Duodenal mucosa (tissue), 2 donors: ENCODE data around the gene CTXND1.

Experiments
- H3K27ac ChIP-seq: one replicate; pipeline ENCODE4 v1.7.0; 2013; ENCODE audit warnings: low read depth, low read length
- H3K27me3 ChIP-seq, 2 donors: one replicate each; pipeline ENCODE4 v1.7.0; 2013; ENCODE audit warnings: low read length in 2 of 2, control low read depth in 1 of 2; ENCODE audit not compliant: insufficient read depth in 2 of 2, control insufficient read depth in 1 of 2
- H3K36me3 ChIP-seq, 2 donors: one replicate each; pipeline ENCODE4 v1.7.0; 2013; ENCODE audit warnings: low read length in 2 of 2, control low read depth in 1 of 2; ENCODE audit not compliant: insufficient read depth in 2 of 2, control insufficient read depth in 1 of 2
- H3K4me1 ChIP-seq, 2 donors: one replicate each; pipeline ENCODE4 v1.7.0; 2013; ENCODE audit warnings: low read length in 2 of 2, control low read depth in 1 of 2; ENCODE audit not compliant: insufficient read depth in 2 of 2, control insufficient read depth in 1 of 2
- H3K4me3 ChIP-seq, 2 donors: one replicate each; pipeline ENCODE4 v1.7.0; 2013; ENCODE audit warnings: low read length in 2 of 2, low read depth in 1 of 2
- H3K9ac ChIP-seq, 2 donors: one replicate each; pipeline ENCODE4 v1.7.0; 2013; ENCODE audit warnings: low read length in 2 of 2, low read depth in 1 of 2
- H3K9me3 ChIP-seq, 2 donors: one replicate each; pipeline ENCODE4 v1.7.0; 2013; ENCODE audit warnings: low read length in 2 of 2, control low read depth in 1 of 2; ENCODE audit not compliant: control insufficient read depth in 1 of 2

CTXND1 gene

GRCh38 chr15:80202016-80202315 lies 50.0 kb downstream of the CTXND1 start:
- no peaks in the 10 kb centered on the region for H3K36me3 ChIP-seq
- H3K27me3 ChIP-seq, result no peaks in the 10 kb centered on the region
- no peak overlapping the region for H3K4me3 ChIP-seq
- H3K9me3 ChIP-seq, result no peaks in the 10 kb centered on the region
- H3K4me1 ChIP-seq, result no peaks in the 10 kb centered on the region
- H3K27ac ChIP-seq, result no peak overlapping the region
- no peak overlapping the region for H3K9ac ChIP-seq

DNA sequence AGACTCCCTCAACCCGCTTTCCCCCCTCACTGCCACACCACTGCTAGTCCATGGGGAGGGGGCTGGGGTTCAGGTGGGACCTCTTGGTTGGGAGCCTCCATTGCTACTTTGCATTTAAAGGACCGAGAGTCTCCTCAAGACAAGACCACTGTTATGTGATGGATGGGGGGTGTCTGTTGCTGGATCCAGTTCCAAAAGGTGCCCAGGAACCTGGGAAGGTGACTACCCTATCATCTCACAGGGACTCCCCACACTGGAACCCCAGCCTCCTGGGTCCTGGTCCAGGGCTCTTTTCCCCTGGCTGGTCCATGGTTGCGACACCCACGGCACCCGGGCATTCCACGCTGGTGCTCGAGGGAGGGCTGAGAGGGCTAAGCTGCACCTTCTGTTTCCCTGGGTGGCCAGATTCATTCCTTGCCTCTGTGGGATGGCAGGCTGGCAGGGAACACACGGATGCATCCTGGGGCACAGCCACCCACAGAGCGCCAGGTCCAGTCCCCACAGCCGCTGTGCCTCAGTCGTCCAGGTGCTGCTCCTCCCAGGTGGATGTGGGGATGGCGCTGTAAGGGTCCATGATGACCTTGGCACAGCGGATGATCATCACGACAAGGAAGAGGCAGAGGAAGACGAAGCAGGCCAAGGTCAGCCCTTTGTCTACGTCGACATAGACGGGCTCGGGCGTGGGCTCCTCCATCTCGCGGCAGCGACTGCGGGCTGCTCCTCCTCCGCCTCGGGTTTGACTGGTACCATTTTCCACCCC lies 50.6 kb downstream of the CTXND1 start:
- Histone ChIP-seq H3K9me3 (no peaks in the 10 kb centered on the region), H3K27me3 (no peaks in the 10 kb centered on the region), H3K36me3 (no peaks in the 10 kb centered on the region), H3K4me1 (no peaks in the 10 kb centered on the region), H3K9ac (no peak overlapping the region), H3K27ac (no peak overlapping the region), H3K4me3 (no peak overlapping the region)

GRCh38 chr15:80199869-80200268 lies 52.1 kb downstream of the CTXND1 start:
- no peak overlapping the region for H3K4me3 ChIP-seq
- H3K27ac ChIP-seq, result no peak overlapping the region
- no peaks in the 10 kb centered on the region for H3K9me3 ChIP-seq
- H3K27me3 ChIP-seq, result no peaks in the 10 kb centered on the region
- H3K9ac ChIP-seq, result no peak overlapping the region
- H3K36me3 ChIP-seq, result no peaks in the 10 kb centered on the region
- no peaks in the 10 kb centered on the region for H3K4me1 ChIP-seq

- Histone ChIP-seq H3K9me3 (no peaks in the 10 kb centered on the region), H3K27me3 (no peaks in the 10 kb centered on the region), H3K4me1 (no peaks in the 10 kb centered on the region), H3K4me3 (no peak overlapping the region), H3K9ac (no peak overlapping the region), H3K27ac (no peak overlapping the region), H3K36me3 (no peaks in the 10 kb centered on the region)
Observed at GRCh38 chr15:80199366-80199765, 52.6 kb downstream of the CTXND1 start.

DNA sequence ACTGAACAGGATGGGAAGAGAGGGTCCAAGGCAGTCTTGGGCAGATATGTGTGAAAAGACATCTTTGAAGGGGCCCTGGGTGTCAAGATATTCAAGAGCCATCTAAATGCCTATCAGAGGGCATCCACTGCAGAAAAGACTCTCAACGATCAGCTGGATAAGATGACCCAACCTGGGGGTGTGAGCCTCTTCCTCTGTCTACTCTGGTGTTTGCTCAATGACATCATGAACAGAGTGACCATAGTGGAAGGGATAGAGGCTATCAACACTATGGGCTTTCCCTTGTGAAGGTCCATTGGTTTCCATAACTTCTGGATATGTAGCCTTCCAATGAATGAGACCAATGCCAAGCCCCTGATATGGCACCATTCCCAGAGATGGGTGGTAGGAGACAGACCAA lies 57.1 kb downstream of the CTXND1 start:
- Histone ChIP-seq H3K9me3 (no peaks in the 10 kb centered on the region), H3K27me3 (no peaks in the 10 kb centered on the region), H3K9ac (no peak overlapping the region), H3K4me1 (no peaks in the 10 kb centered on the region), H3K4me3 (no peak overlapping the region), H3K27ac (no peak overlapping the region), H3K36me3 (no peaks in the 10 kb centered on the region)

DNA sequence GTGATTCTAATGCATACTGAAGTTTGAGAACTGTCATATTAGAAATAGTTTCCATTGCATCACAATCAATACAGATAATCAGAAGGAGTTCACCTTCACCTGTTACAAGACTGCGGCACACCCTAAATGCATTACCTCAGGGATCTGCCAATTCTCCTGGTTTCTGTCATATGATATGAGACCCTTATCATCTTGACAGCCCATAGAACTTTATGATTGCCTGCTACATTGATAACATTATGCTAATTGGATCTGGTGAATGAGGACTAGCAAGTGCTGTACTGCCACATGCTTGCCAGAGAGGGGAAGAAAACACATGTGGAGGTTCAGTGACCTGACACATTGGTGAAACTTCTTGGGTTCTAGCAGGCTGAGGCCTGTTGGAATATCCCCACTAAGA lies 57.8 kb downstream of the CTXND1 start:
- Histone ChIP-seq H3K9ac (no peak overlapping the region), H3K27ac (no peak overlapping the region), H3K36me3 (no peaks in the 10 kb centered on the region), H3K9me3 (no peaks in the 10 kb centered on the region), H3K27me3 (no peaks in the 10 kb centered on the region), H3K4me3 (no peak overlapping the region), H3K4me1 (no peaks in the 10 kb centered on the region)

GRCh38 chr15:80191897-80192595 lies 60.0 kb downstream of the CTXND1 start:
- Histone ChIP-seq H3K27ac (no peak overlapping the region), H3K27me3 (no peaks in the 10 kb centered on the region), H3K9ac (no peak overlapping the region), H3K4me1 (no peaks in the 10 kb centered on the region), H3K4me3 (no peak overlapping the region), H3K9me3 (no peaks in the 10 kb centered on the region), H3K36me3 (peaks cover 0 to 5% of the 10 kb centered on the region in 2 donors)

DNA sequence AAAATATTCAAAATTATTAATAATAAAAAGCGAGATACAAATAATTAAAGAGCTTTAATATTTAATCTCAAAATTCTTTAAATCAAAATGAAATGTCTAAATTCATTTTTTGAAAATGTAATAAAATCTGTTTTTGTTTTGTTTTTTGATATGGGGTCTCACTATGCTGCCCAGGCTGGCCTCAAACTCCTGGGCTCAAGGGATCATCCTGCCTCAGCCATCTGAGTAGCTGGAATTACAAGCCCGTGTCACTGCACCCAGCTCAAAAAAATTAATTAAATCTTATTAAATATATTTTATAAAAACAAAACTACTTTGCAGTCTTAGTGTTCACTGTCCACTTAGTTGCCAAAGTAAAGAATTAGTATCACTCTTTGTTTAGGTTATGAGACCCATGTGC lies 60.8 kb downstream of the CTXND1 start:
- H3K4me3 ChIP-seq, result no peak overlapping the region
- H3K9ac ChIP-seq, result no peak overlapping the region

DNA sequence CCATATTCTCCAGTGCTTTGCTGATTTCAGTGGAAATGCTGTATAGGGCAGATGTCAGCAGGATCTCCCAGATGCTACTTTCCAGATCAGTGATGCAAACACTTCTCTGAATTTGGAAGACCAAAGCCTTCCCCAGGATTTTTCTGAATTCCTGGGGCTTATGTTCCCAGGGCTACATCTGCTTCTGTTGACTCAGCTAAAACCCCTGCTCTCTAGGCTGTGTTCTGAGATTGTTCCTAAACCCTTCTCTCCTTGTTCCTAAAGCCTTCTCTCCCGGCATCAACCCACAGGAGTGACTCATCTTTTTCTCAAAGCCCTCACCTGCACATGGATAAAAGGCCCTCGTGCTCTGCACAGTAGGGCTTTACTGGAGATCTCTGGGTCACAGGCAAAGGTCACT lies 63.8 kb downstream of the CTXND1 start:
- H3K9me3 ChIP-seq, result no peaks in the 10 kb centered on the region
- peaks cover 0 to 34% of the 10 kb centered on the region in 2 donors for H3K36me3 ChIP-seq
- no peaks in the 10 kb centered on the region for H3K27me3 ChIP-seq
- H3K4me3 ChIP-seq, result no peak overlapping the region
- no peak overlapping the region for H3K27ac ChIP-seq
- no peaks in the 10 kb centered on the region for H3K4me1 ChIP-seq
- H3K9ac ChIP-seq, result no peak overlapping the region

More for the DNA sequence above, 60.8 kb downstream of the CTXND1 start:
- H3K36me3 ChIP-seq, result peaks cover 0 to 12% of the 10 kb centered on the region in 2 donors
- no peaks in the 10 kb centered on the region for H3K9me3 ChIP-seq
- H3K27me3 ChIP-seq, result no peaks in the 10 kb centered on the region
- H3K27ac ChIP-seq, result no peak overlapping the region
- H3K4me1 ChIP-seq, result no peaks in the 10 kb centered on the region

GRCh38 chr15:80186597-80186996 lies 65.4 kb downstream of the CTXND1 start:
- no peaks in the 10 kb centered on the region for H3K27me3 ChIP-seq
- no peaks in the 10 kb centered on the region for H3K9me3 ChIP-seq
- H3K36me3 ChIP-seq, result peaks cover 0 to 49% of the 10 kb centered on the region in 2 donors
- no peak overlapping the region for H3K9ac ChIP-seq
- no peak overlapping the region for H3K27ac ChIP-seq
- H3K4me1 ChIP-seq, result no peaks in the 10 kb centered on the region
- H3K4me3 ChIP-seq, result no peak overlapping the region
